Activated CD4-positive, alpha-beta T cell treated with anti-CD3 and anti-CD28 coated beads, Interleukin-10, Interleukin-2, amounts not matched to agents 100 ng/mL and 50 ng/mL, durations not matched to agents 16 hours and 8 hours (primary cell): ENCODE data around the gene LDHD.

ENCODE experiments used
- DNase-seq: peaks from one replicate; pipeline ENCODE4 v3.0.0-alpha.2; 2020

Gene LDHD

DNA sequence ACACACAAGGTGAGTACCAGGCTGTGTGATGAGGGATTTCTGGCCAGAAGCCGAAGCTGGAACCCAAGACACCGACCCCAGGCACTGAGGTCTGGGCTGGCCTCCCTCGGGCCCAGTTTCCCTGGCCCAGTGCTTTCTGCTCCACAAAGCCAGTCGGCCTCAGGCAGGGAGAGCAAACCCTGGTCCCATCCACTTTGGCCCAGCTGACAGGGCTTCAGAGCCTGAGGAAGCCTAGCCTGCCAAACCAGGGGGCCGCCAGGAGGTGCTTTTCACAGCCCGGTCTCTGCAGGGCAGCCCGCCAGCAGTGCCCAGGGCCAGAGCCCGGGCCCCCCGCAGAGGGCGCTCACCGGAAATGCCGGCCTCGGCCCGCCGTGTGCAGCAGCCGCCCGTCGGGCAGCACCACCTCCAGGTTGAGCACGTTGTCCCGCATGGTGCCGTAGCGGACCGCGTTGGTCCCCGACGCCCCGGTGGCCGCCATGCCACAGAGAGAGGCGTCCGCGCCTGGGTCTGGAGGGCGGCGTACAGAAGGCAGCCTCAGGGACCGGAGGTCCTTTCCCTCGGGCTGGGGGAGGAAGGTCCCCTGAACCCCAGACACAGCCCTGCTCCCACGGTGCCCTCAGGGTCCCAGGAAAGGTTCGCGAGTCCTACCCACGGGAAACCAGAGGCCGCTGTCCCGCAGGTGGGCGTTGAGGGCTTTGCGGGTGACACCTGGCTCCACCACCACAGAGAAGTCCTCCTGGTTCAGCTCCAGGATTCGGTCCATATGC lies 2.2 kb downstream of the LDHD start:
- no peak for DNase-seq

- no peak for DNase-seq
These were observed 2.9 kb downstream of the LDHD start for GRCh38 chr16:75113541-75114121.

DNA sequence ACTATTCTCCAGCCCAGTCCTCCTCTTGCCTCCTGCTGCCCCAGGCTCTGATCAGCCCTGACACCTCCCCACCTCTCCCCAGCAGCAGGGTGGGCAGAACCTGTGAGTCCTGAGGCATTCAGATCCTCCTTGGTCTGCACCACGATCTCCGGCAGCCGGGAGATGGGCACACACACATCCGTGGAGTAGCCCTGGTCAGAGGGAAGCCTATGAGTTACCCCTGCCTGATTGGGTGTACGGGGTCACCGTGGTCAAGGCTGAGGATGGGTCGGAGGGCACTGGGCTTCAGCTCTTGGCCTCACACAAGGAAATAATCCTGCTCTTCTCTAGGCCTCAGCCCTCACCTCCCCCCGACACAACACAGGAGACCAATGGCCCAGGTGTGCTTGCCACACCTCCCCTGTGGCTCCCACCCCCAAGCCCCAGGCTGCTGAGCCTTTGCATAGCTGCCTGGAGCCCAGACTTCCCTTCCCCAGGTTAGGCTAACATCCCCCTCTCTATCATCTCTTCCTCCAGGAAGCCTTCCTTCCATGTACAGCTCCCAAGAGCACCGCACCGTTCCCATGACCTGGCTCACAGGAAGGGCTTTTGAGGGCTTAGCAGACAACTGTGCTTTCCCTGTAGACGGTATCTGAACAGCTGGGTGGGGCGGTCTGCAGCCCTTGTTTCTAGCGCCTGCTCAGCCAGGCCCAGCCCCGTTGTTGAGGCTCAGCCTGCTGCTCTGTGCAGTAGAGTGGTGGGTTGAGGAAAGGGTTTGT lies 3.7 kb downstream of the LDHD start:
- DNase-seq, result no peak

- no peak for DNase-seq
These were observed 4.4 kb downstream of the LDHD start for GRCh38 chr16:75111961-75112733.

GRCh38 chr16:75111514-75111940 lies 5.1 kb downstream of the LDHD start:
- DNase-seq, result no peak

- DNase-seq, result peak; percentile 89
These were observed 5.7 kb downstream of the LDHD start for GRCh38 chr16:75110637-75111513.

GRCh38 chr16:75109732-75110243 lies 6.8 kb downstream of the LDHD start:
- DNase-seq, result peak; percentile 41

DNA sequence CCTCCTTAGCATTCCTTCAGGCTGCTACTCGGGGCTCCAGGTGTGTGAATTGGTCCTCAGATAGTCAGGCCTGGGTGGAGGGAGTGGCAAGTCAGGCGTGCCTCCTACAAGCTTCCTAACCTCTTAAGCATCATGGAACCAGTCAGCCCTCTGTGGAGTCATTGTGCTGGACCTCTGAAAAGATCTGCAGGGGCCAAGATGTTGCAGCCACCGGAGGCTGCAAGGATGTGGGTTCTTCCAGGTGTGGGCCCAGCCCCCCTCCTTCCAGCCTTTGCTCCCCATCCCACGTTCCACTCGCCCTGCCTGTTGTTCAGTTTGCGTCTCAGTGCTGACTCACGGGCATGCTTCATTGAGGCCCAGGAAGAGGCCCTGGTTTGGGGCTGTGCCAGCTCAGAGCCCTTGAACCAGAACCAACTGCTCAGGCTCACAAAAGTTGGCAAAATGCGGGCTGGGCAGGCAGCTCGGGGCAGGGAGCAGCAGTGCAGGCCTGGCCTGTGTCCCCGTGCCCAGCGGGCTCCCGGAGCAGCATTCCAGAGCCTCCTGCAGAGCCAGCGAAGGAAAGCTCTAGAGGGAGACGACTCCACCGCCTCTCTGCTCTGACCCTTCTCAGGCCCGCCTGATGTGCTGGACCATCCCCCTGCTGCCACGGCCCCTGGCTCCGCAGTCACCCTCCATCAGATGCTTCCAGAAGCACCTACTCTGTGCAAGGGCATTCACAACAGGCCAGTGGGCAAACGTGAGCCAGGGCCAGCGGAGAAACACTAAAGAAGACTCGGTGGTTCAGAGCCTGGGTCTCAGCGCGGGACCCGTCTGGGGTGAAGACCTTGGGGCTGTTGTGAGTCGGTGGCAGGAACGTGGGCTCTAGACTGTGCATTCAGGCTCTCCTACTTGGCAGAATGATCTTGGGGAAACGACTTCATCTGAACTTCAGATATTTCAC lies 7.5 kb downstream of the LDHD start:
- DNase-seq, result peak; percentile 89

- DNase-seq, result no peak
These were observed 9.1 kb downstream of the LDHD start for GRCh38 chr16:75107505-75107904.

GRCh38 chr16:75106351-75107274 lies 10.0 kb downstream of the LDHD start:
- DNase-seq, result no peak

DNA sequence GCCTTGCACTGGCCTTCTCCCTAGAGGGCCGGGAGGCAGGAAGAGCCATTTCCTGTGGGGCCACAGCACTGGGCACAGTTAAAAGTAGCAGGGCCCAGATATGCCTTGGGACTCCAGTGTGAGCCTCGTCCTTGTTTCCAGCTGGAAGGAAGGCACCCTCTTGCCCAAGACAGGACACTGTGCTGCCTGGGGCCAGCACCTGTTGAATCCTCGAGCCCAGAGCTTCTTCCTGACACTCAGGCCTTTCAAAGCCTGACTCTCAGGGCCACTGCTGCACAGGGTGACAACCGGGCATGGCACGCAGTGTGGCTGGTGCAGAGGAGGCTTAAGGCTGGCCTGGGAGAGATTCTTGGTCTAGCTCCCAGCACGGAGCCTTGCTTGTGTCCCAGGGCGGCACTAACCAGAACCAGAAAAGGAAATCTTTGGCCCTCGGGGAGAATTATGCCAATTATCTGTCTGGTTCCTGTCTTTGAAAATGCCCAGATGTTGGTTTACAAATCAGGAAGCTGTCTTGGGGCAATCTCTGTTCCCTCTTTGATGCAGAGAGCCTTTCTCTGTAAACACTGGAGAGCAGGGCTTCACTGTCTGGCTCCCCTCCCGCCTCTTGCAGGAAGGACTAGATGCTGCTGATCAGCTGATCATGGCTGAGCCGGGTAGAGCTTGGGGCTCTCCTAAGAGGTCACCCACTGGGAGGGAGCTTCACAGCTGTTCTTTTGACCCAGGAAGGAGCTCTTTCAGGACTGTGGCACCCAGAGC lies 11.1 kb downstream of the LDHD start:
- DNase-seq, result no peak

DNA sequence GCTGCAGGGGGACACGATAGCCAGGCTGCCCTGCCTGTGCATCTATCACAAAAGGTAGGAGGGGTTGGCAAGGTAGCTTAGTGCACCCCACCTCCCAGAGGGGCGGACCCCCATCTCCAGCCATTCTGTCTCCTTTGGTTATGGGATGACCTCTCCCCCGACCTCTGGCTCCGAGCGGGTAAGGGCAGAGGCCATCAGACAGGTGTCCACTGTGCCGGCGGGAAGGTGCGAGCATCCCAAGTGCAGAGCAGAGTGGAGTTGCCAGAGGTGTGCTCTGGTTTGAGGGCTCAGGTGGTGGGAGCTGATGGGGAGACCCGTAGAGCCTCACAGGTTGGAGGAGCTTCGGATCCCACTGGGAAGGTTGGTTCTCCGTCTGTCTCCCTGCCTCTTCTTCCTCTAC lies 11.7 kb downstream of the LDHD start:
- DNase-seq, result no peak

GRCh38 chr16:75103994-75104393 lies 12.6 kb downstream of the LDHD start:
- DNase-seq, result no peak

DNA sequence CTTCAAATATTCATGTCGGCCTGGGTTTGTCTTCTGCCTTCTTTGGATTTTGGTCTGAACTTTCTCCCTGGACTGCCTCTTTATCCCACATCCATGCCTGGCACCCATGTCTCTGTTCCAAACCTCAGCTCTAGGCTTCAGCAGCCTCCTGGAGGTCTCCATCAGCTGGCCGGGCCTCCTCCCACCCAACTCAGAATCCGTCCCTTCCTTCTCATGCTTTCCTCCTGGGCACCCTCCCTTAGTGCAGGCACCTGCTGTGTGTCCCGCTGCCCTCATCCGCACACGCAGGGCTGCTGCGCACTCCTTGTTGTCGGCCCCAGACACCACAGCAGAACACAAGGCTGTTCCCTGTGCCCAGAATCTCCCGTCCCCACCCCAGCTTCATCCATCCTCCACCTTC lies 14.0 kb downstream of the LDHD start:
- no peak for DNase-seq

- DNase-seq, result no peak
These were observed 14.9 kb downstream of the LDHD start for GRCh38 chr16:75101635-75102034.

- no peak for DNase-seq
These were observed 16.0 kb downstream of the LDHD start for GRCh38 chr16:75100603-75100990.

DNA sequence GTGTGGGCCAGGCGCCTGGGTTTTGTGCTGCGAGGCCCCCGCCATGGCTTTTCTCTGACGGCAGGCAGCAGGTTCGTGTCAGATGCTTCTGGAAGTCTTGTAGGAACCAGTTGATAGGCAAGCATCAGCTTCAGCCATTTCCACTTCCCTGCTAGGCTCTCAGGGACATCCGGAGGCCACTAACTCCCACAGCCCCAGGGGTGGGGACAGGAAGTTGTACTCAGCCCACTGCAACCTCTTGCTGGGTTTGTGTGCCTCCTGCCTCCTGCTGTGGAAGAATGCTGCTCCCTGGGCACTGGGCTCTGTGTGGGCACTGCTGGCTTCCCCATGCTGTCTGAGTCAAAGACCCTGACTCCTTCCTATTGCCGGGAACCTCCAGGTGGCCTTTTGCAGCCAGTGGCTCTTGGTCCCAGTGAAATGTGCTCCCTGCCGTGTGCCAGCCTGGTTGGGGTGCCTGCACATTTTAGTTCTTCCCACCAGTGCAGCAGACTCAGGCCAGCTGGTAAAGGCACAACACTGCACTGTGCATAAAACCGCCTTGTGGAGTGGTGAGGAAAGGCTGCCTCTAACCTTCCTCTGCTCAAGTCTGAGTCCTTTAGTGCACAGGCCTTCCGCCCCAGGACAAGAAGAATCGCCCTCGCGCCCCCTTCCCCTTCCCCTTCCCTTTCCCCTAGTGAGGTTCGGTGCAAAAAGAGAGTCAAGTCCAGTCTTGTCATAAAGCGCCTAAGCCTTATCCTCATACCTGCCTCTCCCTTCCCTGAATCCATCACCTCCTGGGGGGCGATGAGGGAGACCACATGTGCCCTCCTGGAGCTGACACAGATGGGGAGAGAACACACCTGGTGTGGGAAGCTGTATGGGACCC lies 16.6 kb downstream of the LDHD start:
- peak; percentile 69 for DNase-seq
